SKM-1 (cell line): ENCODE results near the gene TRIL.

ENCODE experiments used
- DNase-seq: peaks from one replicate; lab custom pipeline; 2025; ENCODE audit not compliant: unreplicated experiment; lab: John Stamatoyannopoulos, UW

TRIL gene

GRCh38 chr7:28958235-28958979 lies at the start of gene TRIL:
TSS of gene TRIL (minus strand) at chr7:28958330. CDS start at chr7:28958046, 284 bp downstream.
- DNase-seq: no peak

DNA sequence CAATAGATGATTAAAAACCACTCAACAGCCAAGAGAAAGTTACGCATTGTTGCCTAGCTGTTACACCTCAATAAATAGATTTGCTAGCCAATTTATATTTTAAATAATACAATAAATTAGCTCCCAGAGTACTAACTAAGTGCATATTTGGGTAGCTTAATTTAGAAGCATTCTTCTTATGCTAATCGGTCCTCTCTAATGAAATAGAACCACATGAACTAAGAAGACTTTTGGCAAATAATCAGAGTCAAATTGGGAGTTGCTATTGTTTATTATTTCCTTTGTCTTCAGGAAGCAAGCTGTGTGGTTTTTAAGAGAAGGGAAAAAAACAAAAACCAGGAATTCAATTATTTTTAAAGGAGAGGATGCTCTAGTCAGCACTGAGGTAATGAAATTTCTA lies 49.0 kb upstream of the TRIL start:
- no peak for DNase-seq

DNA sequence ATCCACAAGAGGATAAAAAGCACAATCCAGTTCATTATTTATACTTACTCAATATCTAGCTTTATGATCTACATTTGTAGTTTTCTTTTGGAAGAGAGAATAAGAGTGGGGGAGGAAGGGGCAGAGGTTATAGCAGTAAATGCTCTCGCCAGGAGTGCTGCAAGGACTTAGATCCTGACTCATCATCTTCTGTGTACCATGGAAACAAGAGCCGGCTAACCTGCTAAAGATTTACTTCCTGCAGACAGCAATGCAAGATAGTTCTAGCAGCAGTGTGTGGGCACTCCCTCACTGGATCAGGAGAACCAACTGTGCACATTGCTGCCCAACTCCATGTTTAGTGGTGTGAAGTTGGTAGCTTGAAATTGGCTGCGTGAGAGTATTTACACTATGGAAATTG lies 47.7 kb upstream of the TRIL start:
- DNase-seq: no peak

DNA sequence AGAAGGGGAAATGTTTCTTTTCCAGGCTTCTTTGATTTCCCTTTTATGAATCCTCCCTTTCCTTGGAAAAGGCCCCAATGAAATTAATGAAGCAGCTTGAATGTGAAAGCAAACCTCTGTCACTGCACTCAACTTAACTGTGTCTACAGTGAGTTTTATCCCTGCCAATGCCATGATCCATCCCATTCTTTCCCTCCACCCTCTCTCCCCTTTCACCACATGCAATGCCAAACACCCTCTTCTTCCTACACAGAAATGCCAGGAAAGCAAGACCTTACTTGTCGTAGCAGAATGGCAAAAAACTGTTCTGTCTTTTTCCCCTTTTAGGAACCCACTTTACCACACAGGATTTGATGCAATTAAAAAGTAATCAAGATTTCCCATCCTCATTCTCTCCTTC lies 47.3 kb upstream of the TRIL start:
- no peak for DNase-seq

DNA sequence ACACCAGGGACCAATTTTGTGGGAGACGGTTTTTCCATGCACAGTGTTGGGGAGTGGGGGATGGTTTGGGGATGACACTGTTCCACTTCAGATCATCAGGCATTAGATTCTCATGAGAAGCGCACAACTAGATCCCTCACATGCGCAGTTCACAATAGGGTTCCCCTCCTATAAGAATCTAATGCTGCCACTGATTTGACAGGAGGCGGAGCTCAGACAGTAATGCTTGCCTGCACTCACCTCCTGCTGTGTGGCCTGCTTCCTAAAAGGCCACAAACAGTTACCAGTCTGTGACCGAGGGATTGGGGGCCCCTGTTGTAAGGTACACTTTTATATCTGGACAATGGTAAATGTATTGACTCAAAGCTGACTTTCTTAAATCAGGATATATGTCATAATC lies 45.6 kb upstream of the TRIL start:
- DNase-seq: no peak

GRCh38 chr7:29000717-29001076 lies 42.6 kb upstream of the TRIL start:
- no peak for DNase-seq

DNA sequence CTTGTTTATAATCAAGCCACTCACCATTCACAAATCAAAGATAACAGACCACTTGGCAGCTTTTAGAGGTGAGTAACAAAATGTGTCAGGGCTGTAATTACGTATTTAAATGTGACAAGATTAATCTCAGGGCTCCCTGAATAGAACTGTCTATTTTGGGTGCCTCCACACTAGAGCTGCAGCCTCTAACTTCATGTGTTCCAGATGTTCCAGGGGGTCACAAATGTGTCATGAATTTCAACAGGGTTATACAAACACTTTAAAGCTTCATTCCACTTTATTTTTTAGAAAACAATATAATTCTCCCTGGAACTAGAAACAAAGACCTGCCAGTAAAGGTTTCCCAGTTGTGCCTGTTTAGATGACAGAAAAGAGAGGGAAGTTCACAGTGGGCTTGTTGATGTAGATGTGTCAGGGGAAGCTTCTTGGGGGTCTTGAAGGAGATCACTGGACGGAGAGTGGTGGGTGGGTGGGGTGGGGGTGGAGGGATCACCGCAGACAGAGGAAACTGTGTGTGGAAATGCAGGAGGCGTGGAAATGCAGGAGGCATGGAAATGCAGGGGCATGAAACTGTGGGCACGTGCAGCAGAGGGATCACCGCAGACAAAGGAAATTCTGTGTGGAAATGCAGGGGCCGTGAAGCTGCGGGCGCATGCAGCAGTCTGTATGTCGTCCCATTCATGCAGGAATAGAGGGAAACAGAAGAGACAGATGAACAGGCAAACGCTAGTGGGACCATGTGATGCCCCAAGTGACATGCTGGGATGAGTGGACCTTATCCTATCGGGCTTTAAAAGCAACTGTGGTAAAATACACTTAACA lies 42.0 kb upstream of the TRIL start:
- DNase-seq: no peak

DNA sequence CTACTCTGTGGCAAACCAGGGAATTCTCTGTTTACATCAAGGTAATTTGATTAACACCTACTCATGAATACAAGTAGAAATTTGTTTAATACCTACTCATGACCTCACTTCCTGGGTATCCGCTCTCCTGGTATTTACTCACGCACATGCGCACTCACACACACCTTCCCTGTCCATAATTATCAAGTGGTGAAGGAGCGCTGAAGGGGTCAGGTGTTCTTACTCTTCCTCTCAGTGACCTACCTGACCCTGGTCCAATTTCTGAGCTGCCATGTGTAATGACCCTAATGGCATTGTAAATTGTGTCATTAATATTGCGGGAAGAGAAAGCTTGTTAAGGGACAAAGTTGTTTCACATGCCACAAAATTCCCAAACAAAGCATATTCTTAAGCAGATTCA lies 41.3 kb upstream of the TRIL start:
- no peak for DNase-seq

DNA sequence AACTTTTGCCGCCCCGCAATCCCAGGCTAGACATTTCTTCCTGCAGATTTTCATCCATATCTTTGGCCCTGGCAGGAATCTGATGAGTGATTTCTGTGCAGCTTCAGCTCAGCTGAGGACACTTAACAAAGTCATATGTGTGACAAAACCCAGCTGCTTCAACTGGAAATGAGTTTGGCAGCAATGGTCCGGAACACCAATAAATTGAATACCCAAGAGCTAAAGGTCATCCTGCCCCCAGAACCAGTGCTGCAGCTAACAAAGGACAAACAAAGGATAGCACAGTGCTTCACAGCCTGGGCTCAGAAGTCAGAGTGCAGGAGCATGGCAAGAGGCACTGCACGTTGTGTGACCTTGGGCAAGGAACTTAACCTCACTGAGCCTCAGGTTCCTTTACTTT lies 40.0 kb upstream of the TRIL start:
- no peak for DNase-seq

DNA sequence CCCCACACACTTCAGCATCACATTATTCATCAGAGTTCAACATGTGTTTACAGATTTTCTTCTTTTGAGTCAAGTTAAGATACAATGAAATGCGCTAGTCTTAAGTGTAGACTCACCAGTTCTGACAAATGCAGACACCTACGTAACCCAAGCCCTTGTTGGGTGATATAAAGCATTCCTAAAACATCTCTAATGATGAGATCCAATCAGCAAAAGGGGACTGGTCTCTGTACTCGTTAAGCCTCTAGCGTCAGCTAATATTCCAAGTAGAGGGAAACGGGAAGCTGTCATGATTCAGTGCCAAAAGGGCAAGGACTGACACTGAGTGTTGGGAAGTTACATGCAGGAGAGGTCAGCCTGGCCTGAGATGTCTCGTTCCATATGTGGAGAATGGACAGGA lies 38.7 kb upstream of the TRIL start:
- no peak for DNase-seq

DNA sequence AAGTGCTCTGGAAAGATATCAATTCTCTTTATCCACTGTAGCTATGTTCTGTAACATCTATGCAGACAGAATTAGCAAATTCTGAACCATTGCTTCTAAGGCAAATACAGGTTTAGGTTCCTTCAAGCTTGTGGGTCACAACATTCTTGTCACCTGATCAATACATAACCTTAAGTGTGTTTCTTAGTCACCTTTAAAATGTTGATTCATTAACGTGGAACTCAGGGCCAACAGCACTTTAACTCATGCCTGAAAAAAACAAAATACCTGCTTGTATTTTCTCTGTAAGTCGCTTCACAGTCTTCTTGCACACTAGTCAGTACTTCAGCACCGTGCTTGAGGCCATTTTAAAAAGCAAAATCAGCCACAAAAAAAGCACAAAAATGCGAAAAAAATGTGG lies 35.2 kb upstream of the TRIL start:
- no peak for DNase-seq

DNA sequence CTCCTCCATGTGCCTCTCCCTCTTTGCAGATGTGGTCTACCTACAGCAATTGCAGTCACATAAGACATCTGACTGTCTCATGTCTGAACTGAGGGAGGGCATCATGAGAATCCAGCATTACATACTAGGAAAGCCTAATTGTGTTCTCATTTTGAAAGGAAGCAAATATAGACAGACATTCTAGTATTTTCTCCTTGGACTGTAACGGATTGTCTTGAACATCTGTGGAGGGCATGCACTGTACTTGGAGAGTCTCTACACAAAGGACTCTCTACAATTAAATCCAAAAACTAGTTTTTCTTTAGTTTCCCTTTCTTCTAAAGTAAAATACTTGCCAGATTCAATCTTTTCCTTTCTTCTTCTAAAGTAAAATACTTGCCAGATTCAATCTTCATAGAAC lies 34.7 kb upstream of the TRIL start:
- no peak for DNase-seq

- DNase-seq: no peak
These were observed 32.2 kb upstream of the TRIL start for GRCh38 chr7:28990200-28990960.

DNA sequence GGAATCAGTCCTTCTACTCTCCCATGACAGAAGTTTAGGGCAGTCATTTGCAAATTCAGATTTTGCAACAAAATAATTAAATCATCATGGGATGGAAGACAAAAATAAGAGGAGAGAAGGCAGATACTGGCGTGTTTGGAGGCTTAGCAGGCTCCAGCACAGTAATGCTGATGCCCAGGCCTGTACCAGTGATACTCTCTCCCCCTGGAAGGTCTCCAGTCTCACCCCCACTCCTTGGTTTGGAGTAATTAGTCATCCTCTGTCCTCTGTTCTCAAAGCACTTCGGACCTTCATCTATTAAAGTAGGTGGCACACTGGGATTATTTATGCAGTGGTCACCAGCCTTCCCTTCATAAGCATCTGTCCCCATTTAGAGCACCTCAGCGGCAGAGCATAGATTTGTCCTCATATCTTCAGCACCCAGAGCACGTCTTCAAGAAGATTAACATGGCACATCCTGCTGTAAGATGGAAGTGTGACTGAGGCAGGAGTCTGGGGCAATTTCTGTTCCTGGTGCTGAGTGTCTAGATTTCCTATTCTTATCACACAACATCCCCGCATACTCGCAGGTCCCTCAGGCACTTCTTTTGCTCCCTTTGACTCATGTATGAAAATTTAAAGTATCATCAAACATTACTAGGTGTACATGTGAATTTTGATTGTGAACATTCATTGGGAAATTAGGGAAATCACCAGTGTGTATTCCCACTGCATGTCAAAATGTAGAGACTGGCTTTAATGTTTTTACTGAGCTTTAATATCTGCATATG lies 31.3 kb upstream of the TRIL start:
- no peak for DNase-seq

DNA sequence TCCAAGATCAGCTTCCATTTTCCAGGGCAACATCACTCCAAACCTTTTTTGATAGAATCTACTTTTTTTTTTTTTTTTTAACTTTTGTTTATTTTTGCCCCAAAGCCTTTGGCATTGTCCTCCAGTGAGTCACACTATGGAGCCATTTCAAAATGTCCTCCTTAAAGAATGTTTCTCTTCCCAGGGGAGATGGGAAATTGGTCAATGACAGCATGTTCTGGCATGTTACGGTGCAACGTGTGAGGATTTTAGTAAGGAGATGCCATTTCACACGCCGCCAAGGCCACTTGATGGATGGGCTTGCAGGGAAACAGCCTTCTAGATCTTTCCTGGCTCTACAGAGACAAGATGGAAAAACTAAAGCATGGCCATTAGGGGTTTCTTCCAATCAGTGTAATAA lies 30.7 kb upstream of the TRIL start:
- DNase-seq: no peak

DNA sequence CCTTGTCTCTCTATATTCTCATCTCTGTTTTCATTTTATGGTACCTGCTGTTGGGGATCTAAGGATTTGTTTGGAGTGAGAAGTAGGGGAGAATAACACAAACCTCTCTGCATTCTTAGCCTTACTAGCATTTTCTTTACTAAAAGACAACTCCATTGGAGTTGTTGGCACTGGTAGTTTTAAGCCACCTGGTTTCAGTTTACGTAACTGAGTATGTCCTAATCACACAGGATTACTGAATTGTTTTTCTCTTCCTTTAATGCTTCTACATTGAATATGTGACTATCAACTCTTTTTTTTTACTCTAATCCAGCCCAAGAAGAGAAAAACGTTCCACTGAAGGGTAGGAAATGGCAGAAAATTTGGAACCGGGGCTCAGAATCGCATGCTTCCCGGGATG lies 30.0 kb upstream of the TRIL start:
- DNase-seq: no peak

GRCh38 chr7:28986765-28987110 lies 28.6 kb upstream of the TRIL start:
- DNase-seq: peak; percentile 82

DNA sequence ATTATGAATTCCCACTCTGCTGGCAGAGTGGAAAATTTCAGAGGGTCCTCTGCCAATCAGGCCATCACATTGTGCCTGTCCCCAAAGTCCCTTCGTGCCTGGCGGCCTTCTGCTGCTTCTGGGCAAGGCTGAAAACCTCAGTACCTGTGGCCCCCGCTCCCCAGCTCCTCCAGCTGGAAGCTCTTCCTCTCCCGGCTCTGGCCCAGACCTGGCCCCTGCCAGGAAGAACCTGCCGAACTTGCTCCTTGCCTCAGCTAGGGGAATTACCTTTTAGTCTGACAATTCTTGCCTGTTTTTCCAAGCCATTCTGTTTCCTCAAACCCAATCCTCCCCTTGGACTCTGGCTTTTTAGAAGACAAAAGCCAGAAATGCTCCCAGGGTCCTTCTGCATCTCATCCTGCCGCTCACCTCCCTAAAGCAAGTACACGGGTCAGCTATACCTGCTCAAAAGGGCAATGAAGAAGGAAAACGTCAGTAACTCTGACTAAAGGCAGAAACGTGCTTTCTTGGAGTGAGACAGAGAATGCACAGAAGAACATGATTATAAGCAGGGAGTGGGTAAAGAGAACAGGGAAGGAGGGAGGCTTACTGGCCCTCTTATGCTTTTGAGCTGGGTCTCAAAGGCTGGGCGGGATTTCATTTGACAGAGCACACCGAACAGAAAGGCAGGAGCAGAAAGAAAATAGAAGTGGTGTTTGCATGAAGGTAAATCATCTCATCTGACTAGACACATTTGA lies 28.1 kb upstream of the TRIL start:
- DNase-seq: no peak

GRCh38 chr7:28984631-28985030 lies 26.5 kb upstream of the TRIL start:
- peak; percentile 28 for DNase-seq

GRCh38 chr7:28984217-28984616 lies 26.1 kb upstream of the TRIL start:
- no peak for DNase-seq
